HG02943 (cell line): ENCODE data around the gene SELENOH.
"Not testable (repeated sequence)": the region's sequence is repeated elsewhere in the genome, so short reads cannot be mapped to it uniquely, and the experiment has no call there.

Experiments
- ATAC-seq: cut with Tn5 transposase; IDR thresholded peaks from one replicate; pipeline ENCODE4 v1.9.1; 2021; ENCODE audit warnings: mild to moderate bottlenecking, low read depth, moderate library complexity; ENCODE audit not compliant: unreplicated experiment

Gene SELENOH, protein sequence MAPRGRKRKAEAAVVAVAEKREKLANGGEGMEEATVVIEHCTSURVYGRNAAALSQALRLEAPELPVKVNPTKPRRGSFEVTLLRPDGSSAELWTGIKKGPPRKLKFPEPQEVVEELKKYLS

GRCh38 chr11:57741132-57742086 is at the start of gene SELENOH:
Gene SELENOH, plus strand, starts transcription at chr11:57741491. Its CDS starts 105 bp downstream, at chr11:57741596.
- ATAC-seq: peak; percentile 86

DNA sequence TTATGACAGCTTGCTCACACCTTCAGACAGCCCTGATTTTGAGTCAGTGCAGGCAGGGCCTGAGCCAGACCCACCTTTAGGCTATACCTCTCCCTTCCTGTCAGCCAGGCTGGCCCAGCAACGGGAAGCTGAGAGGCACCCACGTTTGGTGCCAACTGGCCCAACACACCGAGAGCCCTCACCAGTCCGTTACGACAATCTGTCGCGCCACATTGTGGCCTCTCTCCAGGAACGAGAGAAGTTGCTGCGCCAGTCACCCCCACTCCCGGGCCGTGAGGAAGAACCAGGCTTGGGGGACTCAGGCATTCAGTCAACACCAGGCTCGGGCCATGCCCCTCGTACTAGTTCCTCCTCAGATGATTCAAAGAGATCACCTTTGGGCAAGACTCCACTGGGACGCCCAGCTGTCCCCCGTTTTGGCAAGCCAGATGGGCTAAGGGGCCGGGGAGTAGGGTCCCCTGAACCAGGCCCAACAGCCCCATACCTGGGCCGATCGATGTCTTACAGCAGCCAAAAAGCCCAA is 42.4 kb upstream of the SELENOH start:
- no peak for ATAC-seq

DNA sequence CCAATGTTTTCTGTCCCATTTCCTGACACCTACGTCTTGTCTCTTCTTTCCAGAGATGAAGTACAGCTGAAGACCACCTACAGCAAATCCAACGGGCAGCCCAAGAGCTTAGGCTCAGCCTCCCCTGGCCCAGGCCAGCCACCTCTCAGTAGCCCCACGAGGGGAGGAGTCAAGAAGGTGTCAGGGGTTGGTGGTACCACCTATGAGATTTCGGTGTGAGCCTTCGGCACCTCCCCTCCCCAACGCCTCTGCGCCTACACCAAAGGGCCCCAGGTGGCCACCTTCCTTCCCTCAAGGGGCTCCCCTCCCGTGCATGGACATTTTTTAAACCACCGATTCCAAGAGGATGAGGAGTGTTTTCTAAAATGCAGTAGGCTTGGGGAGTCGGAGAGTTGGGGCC is 41.5 kb upstream of the SELENOH start:
- ATAC-seq: no peak

DNA sequence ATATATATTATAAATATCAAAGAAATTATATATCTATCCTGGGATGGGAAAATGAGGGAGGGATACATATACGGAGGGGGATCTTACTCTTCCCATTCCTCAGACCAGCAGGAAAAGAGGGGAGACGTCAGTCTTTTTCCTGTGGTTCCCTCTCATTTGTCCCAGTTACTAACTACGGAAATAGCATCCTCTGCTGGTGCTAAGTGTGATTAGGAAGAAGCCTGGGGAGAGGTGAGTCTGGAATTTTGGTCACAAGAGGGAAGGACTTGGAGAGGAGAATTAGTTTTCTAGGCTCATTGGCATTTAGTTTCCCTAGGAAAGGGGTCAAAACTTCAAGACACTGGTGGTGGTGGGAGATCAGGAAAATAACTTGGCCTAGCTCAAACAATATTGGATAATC is 40.9 kb upstream of the SELENOH start:
- ATAC-seq: no peak

- ATAC-seq: no peak
Measured at GRCh38 chr11:57703341-57703740, 38.0 kb upstream of the SELENOH start.

DNA sequence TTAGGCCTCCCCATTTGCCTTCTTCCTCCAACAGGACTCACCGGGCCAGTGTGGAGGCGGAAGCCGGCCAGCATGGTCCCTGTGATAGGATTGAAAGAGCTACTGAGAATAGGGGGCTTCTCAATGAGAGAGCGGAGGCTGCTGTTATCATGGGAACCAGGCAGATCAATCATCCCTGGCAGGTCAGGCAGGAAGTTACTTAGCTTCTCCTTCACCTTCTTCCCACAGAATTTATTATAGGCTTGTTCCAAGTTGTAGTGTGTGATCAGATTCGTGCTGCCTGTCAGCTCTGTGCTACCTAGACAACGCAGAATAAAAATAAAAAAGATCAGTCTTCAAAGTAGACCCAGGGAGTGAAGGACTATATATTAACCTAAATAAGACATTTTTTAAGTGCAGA is 36.4 kb upstream of the SELENOH start:
- no peak for ATAC-seq

DNA sequence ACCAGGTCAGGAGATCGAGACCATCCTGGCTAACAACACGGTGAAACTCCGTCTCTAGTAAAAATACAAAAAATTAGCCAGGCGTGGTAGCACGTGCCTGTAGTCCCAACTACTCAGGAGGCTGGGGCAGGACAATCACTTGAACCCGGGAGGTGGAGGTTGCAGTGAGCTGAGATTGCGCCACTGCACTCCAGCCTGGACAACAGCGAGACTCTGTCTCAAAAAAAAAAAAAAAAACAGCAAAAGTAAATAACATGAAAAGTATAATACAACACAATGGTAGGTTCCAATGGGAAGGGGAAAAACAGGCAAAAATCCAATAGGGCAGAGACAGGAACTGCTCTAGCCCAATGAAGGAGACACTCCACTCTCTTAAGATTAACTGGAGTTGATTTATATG is 35.9 kb upstream of the SELENOH start:
- not testable (repeated sequence) for ATAC-seq

DNA sequence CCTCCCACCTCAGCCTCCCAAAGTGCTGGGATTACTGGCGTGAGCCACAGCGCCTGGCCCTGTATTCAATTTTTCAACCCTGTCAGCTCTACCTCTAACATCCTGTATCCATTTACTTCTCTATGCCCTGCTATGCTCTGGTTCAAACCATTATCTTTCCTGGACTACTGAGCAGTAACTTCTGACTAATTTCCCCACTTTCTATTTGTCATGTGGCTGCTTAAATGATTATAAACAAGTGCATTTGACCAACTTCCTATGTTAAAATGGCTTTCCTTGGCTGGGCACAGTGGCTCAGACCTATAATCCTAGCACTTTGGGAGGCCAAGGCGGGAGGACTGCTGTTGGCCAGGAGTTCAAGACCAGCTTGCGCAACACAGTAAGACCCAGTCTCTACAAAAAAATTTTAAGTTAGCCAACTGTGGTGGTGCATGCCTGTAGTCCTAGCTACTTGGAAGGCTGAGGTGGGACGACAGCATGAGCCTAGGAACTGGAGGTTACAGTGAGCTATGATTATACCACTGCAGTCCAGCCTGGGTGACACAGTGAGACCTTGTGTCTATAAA is 31.4 kb upstream of the SELENOH start:
- ATAC-seq: no peak

GRCh38 chr11:57711414-57712255 is 29.7 kb upstream of the SELENOH start, which contains the start of gene MED19:
Gene MED19, minus strand, starts transcription at chr11:57712215. Its CDS starts 36 bp downstream, at chr11:57712179.
- ATAC-seq: peak; percentile 40

DNA sequence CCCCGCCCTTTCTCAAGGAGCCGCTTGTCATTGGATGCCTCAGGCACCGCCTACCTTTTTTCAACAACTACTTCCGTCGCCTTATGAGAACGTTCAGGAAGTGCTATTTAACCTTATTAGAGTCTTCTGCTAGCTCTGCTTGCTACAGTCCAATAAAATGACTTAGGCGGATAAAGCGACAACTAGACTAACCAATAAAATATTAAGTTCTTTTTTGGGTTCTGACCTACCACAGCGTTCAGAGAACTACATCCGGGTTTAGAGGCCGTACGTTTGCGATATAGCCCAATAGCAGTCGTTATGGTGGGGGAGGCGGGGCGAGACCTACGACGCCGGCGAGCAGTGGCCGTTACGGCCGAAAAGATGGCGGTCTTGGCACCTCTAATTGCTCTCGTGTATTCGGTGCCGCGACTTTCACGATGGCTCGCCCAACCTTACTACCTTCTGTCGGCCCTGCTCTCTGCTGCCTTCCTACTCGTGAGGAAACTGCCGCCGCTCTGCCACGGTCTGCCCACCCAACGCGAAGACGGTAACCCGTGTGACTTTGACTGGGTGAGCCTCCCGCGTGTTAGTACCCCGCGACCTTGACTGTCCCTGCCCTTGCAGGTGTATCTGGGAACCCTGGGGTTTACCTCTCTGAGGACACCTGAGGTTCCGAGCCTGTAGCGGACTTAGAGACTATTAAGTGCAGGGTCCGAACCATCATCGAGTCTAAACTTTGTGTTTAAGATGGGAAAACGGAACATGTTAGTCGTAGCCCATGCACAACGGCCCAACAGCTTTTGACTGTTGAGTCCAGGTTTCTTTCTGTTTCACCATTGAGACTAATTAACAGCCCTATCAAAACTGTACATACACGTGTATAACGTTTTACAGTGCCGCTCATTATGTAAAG is 28.8 kb upstream of the SELENOH start, which contains the start of gene TMX2:
Gene TMX2, plus strand, starts transcription at position 338 of the 895 bp plus-strand sequence. Its CDS starts 26 bp downstream, at position 364.
- peak; percentile 97 for ATAC-seq

DNA sequence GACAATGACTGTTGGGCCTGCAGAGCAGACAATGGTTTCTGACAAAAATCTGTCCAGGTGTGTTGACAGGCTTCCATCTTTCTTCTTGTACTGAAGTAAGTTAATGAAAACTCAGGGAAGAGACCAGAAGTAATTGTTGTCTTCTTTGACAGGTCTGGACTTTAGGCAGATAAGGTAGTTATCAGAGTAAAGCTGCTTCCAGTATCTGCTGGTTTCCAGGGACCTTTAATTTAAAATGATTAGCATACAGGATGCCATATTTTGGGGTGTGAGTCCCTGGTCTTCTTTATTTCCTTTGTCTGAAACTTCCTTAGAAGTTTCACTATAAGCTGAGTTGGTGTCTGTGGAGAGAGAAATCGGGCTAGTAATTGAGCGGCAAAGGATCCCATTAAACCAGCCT is 27.5 kb upstream of the SELENOH start:
- ATAC-seq: no peak

- ATAC-seq: not testable (repeated sequence)
Measured at GRCh38 chr11:57716726-57717125, 24.6 kb upstream of the SELENOH start.

DNA sequence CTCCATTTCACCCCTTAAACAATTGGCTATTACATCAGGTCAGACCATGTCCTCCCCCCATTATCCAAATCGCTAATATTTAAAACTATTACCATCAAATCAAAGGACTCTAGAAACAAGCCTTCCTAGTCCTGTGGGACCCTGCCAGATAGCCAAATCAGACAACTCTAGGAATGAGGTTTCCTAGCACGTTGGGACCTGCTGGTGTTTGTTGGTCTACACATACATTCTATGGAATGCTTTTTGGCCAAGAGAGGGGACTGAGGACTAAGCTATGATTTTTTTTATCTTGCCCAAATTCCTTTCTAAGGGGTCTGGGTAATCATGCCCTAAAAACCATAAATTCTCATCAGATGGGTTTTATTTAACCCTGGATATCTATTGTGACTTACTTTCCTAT is 14.1 kb upstream of the SELENOH start:
- ATAC-seq: no peak

DNA sequence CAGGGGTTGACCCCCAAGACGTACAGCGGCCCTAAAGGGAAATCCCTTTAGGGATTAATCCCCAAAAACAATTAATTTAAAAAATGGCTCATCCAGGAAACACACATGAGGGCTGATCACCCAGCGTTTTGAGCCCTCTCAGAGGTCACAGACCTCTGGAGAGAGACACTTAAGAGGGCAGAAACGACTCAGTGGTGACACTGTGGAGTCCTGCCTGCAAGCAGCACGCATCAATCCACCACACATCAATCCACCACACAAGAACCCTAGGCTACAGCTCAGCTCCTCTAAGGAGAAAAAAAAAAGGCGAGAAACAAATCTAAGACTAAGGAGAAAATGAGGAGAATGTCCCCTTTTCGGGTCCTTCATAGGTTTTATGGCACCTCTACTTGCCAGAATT is 12.5 kb upstream of the SELENOH start:
- ATAC-seq: no peak

DNA sequence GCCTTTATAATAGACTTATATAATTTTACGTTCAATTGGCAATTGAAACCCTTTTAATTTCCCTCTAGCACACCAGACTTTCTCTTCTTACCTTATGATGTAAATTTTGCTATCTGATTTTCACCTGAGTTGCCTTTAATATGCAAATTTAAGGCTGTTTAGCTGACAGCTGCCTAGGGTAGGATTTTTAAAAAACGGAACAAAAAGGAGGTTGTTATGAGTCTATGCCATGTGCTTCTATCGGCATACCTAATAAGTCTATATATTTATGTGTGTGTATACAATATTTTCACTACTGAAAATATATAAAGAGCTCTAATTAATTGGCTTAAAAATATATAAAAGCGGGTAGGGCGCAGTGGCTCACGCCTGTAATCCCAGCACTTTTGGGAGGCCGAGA is 11.8 kb upstream of the SELENOH start:
- ATAC-seq: no peak

- no peak for ATAC-seq
Measured at GRCh38 chr11:57732661-57733060, 8.6 kb upstream of the SELENOH start.

- ATAC-seq: no peak
Measured at GRCh38 chr11:57735619-57736298, 5.5 kb upstream of the SELENOH start.

DNA sequence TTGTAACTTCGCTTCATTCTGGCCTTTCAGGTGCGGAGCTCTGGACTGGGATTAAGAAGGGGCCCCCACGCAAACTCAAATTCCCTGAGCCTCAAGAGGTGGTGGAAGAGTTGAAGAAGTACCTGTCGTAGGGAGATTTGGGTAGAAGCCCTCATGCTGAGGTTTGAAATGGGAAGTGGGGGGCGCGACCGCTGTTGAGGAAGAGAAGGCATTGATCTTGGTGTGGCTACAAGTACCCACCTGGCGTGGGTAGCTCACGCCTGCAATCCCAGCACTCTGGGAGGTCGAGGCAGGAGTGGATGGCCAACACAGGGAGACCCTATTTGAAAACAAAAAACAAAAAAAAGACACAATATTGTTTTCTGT is 779 bp downstream of the SELENOH start:
- no peak for ATAC-seq

GRCh38 chr11:57744357-57744756 is 3.1 kb downstream of the SELENOH start:
- ATAC-seq: no peak
